ENCODE data around the gene FSCN2. TPM values are rescaled to one million over a fixed set of nuclear protein-coding genes. Genes with fewer than 3 reads are reported as not detected.
A peak's percentile ranks its signal among the peaks of the same experiment; 100 is the strongest.

The FSCN2 gene
- total RNA-seq, 1 experiment from 2014 or later: 0.27 TPM

DNA sequence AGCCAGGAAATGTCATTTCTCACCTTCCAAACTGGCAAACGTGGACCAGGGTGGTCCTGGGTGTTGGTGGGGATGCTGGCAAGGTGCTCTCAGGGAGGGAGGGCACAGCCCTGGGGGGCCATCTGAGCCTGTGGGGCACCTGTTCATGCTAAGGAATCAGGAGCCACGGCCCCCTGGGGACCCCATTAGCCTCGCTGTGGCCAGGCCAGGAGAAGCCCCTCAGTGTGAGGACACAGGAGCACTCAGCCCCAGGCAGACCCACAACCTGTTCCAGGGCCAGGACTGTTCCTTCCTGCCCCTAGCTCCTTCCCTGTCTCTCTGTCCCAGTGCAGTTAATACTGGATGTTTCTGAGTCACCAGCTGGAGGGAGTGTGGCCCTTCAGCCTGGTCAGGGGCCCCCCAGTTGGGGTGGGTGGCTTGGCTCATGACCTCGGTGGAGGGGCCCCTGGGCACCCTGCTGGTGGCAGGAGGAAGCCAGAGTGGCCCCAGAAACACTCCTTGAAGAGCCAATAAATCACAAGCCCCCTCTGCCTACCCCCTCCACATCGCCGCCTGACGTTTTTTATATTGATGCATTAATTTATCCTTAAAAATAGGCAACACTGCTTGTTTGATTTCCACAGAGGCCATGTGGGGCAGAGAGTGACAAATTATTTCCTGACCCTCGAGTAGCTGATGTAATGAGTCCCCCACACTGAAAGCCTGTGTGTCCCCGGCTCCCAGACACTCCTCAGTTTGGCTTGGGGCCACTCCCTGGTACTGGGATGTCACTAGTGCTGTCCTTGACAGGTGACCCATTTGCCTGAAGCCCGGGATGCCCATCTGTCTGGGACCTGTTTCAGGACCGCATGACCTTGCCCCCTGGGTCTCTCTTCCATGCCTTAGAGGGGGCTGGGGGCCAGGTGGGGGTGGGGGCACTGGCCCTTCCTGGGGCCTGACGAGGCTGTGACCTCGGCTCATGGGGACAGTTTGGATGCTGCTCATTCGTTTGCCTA, 37.9 kb upstream of the FSCN2 start:
- DNase-seq (ENCODE audit: low spot score): no peak

DNA sequence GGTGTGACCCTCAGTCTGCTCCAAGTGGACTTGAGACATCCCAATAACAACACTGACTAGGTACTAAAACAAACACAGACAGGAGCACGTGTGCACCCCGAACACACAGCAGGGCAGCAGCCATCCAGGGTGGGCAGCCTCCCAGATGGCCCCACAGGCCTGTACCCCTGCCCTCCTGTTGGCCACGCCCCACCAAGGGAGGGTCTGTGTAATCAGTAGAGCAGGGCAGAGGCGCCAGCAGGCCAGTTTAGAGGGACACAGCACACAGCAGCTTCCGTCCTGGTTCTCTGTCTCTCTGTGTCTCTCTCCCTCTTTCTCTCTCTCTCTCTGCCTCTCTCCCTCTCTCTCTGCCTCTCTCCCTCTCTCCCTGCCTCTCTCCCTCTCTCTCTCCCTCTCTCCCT, 37.0 kb upstream of the FSCN2 start:
- no peak for DNase-seq (ENCODE audit: low spot score)

DNA sequence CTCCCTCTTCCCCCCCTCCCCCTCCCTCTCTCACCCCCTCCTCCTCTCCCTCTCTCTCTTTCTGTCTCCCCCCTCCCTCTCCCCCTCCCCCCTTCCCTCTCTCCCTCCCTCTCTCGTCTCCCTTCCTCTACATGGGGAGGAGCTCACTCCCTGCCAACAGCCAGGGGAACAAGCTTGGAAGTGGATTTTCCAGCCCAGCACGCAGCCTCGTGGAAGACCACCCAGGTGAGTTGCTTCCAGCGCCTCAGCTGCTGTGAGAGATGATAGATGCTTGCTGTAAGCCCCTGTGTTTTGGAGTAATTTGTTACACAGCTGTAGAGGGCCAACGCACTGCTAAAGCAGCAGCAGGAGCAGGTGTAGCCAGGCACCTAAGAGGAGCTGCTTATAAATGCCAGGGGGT, 36.4 kb upstream of the FSCN2 start:
- DNase-seq (ENCODE audit: low spot score): no peak

DNA sequence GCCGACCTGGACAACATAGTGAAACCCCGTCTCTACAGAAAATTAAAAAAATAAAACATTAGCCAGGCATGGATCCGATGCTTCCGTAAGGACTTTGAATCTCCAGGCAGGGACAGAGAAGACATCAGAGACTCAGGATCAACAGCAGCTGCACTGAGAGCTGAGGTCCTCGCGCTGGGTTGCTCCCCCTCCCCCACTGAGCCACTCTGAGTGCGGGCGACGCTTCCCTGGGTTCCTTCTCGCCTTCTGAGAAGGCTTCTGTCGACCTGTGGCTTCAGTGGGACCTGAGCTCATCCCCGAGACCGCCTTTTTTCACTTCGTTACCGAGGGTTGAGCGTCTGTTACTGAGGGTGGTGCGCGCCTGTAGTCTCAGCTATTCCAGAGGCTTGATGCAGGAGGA, 36.0 kb upstream of the FSCN2 start:
- no peak for DNase-seq (ENCODE audit: low spot score)

DNA sequence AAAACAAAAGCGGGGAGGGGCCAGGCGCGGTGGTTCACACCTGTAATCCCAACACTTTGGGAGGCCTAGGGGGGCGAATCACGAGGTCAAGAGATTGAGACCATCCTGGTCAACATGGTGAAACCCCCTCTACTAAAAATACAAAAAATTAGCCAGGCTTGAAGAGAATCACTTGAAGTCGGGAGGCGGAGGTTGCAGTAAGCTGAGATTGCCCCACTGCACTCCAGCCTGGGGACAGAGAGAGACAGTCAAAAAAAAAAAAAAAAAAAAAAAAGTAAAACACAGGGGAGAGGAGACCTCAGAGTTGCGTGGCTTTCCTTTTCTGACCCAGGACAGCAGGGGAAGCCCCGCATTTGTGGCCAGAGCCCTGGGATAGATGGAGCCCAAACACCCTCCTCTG, 35.5 kb upstream of the FSCN2 start:
- no peak for DNase-seq (ENCODE audit: low spot score)

DNA sequence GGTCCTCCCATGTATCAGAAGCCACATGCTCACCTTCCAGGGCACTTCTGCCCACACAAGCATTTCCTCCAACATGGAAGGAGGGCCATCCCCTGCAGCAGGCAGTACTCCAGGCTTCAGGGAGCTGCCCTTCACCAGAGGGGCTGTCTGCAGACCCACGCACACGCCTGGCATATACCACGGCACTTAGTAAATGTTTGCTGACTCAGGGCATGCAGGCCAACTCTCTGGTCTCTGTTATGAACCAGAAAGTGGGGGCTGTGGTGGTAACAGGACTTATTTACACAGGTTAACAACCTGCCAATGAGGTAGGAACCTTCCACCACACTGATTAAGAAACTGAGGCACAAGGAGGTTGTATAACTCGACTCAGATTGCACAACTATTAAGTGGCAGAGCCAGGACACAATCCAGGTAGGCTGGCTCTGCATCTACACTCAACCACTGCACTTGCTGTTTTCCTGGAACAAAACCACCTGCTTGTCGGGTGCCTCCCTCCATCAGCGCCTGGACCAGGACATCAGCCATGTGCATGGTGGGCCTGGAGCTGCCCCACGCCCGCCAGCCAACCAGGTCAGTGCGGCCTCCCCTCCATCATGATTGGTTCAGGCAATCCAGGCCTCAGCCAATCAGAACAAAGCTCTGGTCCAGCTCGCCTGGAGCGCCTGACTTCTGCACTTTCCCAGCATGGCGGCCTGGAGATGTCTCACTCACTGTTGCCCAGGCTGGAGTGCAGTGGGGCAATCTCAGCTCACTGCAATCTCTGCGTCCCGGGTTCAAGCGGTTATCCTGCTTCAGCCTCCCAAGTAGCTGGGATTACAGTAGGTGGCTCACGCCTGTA, 34.8 kb upstream of the FSCN2 start:
- no peak for DNase-seq (ENCODE audit: low spot score)

DNA sequence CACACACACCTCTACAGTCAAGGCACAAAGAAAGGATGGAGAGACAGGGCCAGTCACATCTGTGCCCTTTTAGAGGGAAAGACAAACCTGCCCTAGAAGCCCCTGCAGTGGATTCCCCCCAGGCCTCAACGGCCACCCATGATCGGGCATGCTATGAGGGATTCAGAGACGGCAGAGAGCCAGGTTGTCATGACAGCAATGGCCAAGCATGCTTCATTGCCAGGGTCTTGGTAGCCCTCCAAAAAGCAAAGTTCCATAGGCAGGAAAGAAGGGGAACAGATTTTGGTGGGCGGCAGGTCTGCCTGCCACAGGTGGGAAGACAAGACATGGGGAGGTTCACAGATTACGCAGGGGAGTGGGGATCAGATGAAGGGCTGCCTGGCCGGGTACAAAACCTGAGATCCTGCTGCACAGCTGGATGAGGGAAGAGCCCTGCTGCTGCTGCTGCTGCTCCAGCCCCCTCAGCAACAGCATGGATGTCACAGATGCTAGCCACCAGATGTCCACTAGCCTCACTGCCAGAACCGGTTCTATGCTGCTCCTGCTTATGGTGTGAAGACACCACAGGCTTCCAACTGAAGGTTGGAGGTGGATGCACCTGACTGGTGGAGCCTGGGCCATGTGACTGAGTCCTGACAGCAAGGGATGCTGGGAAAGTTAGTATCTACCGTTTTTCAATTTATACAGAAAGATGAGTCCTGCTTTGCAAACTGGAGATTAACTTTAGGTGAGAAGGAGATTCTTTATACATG, 33.4 kb upstream of the FSCN2 start:
- DNase-seq (ENCODE audit: low spot score): no peak

DNA sequence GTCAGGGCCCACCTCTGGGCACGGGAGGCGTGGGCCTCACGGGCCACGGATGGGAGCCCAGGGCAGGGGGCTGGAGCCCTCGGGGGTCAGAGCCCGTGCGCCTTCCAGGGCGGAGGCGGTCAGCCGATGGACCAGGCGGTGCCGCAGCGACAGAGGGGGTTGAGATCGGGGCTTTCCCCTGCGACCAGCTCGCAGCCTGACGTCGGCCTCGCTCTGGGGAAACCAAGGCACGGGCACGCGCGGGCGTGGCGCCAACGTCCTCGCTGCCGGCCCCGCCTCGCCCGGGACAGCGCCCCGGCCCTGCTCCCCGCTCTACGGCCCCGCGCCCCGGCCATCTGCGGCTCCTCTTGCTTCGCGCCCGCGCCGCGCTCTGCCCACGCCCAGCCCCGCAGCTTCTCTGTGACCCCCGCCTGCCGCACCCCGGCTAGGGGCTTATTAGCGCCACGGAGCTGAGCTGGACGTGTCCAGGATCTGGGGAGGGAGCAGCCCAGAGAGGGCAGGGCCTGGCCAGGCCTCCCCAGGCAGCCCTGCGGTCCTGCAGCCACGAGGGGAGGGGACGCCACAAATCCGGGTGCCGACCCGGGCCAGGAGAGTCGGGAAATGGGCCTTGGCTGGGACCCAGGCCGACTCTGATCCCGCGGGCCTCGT, 29.1 kb upstream of the FSCN2 start:
- DNase-seq (ENCODE audit: low spot score): no peak

DNA sequence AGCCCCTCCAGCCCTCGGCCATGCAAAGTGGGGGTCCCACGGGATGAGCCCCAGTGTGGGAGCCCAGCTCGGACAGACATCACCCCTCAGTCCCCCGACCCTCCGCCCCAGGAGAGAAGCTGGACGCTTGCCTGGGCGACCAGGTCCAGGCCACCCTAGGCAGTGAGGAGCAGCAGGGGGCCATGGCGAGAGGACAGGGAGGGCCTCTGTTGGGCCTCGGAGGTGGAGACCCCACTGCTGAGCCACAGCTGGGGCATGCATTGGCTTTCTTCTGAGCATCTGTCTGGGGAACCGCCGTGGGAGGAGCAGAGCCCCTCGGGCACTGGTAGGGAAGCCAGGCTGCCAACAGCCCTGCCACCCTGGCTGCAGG, 28.6 kb upstream of the FSCN2 start:
- no peak for DNase-seq (ENCODE audit: low spot score)

DNA sequence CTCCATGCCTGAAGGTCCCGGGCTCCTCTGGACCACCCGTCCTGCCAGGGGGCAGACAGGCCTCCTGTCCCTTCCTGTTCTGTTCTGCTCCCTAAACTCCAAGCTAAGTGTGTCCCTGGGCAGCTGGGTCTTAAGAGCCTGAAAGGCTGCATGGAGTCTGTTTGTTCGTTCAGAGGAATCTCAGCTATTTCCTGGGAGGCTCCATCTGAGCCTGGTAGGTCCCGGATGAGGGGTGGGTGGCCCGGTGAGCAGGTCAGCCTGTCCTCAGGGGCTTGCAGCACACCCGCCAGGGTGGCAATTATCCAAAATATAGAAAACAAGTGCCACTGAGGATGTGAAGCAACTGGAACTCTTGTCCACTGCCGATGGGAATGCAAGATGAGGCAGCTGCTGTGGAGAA, 28.1 kb upstream of the FSCN2 start:
- DNase-seq (ENCODE audit: low spot score): no peak

DNA sequence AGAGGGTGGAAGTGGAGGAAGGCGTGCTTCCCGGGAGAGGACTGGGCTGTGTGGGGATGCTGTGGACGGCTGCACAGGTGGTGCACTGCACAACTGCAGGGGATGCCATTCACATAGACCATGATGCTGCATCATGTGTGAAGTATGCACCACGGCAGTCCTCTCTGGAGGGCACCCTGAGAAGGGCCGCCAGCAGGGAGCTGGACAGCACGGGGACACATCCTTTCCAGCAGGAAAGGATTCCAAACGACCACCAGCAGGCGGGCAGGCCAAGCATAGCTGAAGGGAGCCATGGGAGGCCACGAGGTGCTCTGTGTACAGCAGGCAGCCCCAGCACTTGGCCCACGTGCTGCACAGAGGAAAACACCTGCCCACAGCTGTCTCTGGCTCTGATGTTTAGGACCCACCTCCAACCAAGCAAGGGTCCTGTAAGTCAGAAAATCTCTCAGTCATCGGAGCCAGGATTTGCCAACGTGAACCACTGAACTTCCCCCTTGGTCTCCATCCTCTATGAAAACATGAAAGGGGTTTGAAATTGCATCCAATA, 25.6 kb upstream of the FSCN2 start:
- no peak for DNase-seq (ENCODE audit: low spot score)

DNA sequence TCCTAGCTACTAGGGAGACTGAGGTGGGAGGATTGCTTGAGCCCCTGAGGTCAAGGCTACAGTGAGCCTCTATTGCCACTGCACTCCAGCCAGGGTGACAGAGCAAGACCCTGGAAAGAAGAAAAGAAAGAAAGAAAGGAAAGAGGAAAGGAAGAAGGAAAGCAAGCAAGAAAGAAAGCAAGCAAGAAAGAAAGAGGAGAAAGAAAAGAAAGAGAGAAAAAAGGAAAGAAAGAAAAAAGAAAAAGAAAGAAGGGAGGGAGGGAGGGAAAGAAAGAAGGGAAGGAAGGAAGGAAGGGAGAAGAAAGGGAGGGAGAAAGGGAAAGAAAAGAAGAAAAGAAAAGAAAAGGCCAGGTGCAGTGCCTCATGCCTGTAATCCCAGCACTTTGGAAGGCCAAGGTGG, 24.6 kb upstream of the FSCN2 start:
- DNase-seq (ENCODE audit: low spot score): no peak

DNA sequence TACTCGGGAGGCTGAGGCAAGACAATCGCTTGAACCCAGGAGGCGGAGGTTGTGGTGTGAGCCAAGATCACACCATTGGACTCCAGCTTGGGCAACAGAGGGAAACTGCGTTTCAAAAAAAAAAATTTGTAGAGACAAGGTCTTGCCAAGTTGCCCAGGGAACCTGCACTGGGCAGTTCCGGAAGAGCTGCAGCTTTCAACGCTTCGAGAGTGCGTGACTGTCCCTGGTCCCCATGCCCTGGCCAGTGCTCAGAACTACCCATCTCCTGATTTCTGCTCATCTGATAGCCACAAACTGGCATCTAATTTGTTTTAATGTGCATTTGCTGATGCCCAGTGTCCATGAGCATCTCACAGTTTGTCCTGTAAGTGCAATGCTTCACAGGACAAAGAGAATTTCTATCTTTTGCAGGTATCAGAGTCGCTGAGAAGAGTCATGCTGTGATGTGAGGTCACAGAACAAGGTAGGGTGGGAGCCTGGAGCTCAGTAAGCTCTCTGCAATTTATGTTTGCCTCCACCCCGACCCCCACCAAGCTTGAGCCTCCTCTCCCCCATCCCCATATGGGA, 19.5 kb upstream of the FSCN2 start:
- peak; percentile 49 for DNase-seq (ENCODE audit: low spot score)

DNA sequence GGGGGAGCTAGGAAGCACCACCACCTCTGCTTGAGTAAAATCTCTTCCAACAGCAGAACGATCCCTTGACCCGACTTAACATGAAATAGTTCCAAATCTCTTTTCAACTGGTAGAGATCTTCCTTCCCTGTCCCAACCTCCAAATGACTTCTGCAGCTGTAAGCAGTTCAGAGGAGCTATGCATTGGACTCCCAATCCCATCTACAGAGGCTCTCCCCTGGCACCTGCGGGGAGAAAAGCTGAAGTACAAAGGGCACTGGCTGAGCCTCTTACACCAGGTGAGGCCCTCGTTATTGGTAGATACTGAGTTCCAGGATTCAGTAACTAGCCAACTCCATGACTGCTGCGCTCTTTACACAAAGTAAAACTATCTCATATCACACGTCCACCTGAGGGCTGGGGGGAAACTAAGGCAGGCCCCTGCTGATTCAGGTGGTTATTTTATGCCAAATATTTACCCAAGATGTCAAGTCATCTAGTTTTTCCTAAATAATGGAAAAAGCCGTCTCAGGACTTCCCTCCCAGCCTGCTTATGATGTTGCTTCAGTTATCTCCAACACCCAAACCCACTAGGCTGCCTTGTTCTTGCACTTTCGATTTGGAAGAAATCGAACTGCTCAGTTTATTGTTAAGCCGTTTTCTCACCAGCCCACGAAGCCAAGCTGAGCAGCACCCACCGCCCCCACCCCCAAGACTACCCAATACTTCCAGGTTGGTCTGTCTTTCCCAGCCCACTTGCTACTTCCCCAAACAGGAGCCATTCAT, 18.8 kb upstream of the FSCN2 start:
- no peak for DNase-seq (ENCODE audit: low spot score)

DNA sequence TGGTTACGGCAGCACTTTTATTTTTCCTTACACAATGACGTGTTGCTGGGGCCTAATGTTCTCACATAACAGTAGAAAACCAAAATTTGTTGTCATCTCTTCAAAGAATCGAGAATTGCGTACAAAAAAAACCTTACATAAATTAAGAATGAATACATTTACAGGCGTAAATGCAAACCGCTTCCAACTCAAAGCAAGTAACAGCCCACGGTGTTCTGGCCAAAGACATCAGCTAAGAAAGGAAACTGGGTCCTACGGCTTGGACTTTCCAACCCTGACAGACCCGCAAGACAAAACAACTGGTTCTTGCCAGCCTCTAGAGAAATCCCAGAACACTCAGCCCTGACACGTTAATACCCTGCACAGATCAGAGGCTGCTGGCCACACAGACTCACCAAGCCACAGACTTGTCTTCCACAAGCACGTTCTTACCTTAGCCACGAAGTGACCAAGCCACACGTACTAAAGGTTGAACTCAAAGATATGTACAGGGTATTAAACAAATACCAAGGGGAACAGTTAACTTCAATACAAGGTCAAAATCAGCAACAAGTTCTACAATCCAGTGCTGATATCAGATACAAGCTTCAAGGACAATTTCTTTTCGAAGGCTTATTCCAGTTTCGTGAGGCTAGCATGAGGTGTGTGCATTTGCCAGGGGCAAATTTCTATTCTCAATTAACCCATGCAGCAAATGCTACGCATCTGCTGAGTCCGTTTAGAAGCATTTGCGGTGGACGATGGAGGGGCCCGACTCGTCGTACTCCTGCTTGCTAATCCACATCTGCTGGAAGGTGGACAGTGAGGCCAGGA, 18.0 kb upstream of the FSCN2 start:
- DNase-seq (ENCODE audit: low spot score): no peak

DNA sequence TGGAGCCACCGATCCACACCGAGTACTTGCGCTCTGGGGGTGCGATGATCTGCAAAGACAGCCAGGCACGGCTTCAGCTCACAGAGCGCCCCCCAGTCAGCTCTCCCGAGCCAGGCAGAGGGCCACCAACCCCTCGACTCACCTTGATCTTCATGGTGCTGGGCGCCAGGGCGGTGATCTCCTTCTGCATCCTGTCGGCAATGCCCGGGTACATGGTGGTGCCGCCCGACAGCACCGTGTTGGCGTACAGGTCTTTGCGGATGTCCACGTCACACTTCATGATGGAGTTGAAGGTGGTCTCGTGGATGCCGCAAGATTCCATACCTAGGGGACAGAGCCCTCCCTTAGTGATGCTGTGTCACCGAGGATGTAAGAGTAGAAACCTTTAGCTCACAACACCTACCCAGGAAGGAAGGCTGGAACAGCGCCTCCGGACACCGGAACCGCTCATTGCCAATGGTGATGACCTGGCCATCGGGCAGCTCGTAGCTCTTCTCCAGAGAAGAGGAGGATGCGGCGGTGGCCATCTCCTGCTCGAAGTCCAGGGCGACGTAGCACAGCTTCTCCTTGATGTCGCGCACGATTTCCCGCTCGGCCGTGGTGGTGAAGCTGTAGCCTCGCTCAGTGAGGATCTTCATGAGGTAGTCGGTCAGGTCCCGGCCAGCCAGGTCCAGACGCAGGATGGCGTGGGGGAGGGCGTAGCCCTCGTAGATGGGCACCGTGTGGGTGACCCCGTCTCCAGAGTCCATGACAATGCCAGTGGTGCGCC, 17.2 kb upstream of the FSCN2 start:
- no peak for DNase-seq (ENCODE audit: low spot score)

DNA sequence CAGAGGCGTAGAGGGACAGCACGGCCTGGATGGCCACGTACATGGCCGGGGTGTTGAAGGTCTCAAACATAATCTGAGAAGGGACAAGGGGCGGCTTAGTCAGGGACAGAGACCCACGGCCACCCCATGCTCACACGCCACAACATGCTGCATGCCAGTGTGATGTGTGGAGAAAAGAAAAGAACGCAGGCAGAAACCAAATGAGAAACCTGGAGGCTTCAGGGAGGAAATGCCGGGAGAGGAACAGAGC, 16.7 kb upstream of the FSCN2 start:
- DNase-seq (ENCODE audit: low spot score): no peak

DNA sequence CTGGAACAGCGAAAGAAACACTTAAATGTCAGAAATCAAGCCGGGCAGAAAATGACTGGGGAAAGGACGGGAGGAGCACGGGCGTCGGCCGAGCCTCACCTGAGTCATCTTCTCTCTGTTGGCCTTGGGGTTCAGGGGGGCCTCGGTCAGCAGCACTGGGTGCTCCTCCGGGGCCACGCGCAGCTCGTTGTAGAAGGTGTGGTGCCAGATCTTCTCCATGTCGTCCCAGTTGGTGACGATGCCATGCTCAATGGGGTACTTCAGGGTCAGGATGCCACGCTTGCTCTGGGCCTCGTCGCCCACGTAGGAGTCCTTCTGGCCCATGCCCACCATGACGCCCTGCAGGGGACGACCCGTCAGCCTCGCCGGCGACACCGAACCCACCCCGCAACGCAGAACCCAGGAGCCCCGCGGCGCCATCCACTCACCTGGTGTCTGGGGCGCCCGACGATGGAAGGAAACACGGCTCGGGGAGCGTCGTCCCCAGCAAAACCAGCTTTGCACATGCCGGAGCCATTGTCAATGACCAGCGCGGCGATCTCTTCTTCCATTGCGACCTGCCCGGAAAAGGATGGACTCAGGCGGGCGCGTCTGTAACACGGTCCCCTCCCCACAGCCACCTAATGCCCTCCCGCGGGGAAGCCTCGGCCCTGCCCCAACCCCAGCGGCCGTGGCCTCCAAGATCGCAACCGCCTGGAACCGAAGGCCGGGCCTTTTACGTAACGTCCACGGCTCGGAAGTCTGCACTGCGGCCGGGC, 16.2 kb upstream of the FSCN2 start:
- no peak for DNase-seq (ENCODE audit: low spot score)

Data from H4 (cell line).